ENCODE results near the gene PLD6.
A peak's percentile ranks its signal among the peaks of the same experiment; 100 is the strongest.
"Not testable (repeated sequence)": the region's sequence is repeated elsewhere in the genome, so short reads cannot be mapped to it uniquely, and the experiment has no call there.

The PLD6 gene, protein sequence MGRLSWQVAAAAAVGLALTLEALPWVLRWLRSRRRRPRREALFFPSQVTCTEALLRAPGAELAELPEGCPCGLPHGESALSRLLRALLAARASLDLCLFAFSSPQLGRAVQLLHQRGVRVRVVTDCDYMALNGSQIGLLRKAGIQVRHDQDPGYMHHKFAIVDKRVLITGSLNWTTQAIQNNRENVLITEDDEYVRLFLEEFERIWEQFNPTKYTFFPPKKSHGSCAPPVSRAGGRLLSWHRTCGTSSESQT

DNA sequence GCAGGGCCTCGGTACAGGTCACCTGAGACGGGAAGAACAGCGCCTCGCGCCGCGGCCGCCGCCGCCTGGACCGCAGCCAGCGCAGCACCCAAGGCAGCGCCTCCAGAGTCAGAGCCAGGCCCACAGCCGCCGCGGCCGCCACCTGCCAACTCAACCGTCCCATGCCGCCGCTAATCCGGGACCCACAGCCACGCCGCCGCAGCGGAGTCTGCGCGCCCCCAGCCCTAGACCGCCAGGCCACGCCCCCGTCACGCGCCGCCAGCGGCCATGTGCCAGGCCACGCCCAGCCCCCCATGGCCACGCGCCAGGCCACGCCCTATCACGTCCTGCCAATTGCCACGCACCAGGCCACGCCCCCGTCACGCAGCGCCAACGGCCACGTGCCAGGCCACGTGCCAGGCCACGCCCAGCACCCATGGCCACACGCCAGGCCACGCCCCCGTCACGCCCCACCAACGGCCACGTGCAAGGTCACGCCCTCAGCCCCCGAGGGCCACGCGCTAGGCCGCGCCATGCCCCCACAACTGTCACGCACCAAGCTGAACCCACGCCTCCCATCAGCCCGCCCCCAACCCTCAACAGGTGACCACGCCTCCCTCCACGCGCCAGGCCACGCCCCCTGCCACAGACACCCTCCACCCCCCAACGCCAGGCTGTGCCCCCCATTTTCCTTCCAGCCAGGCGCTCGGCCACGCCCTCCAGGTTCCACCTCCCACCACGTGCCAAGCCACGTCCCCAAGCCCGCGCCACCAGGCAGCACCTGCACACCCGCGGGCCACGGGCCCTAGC lies at the start of gene PLD6:
Gene PLD6 (minus strand): TSS at position 210 of the 789 bp plus-strand sequence. CDS start 47 bp downstream, at position 163.
- peak; percentile 36 for DNase-seq

DNA sequence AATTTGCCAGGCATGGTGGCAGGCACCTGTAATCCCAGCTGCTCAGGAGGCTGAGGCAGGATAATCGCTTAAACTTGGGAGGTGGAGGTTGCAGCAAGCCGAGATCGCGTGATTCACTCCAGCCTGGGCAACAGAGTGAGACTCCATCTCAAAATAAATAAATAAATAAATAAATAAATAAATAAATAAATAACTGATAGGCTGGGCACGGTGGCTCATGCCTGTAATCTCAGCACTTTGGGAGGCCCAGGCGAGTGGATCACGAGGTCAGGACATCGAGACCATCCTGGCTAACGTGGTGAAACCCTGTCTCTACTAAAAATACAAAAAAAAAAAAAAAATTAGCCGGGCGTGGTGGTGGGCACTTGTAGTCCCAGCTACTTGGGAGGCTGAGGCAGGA lies 49.6 kb upstream of the PLD6 start:
- DNase-seq, result not testable (repeated sequence)

DNA sequence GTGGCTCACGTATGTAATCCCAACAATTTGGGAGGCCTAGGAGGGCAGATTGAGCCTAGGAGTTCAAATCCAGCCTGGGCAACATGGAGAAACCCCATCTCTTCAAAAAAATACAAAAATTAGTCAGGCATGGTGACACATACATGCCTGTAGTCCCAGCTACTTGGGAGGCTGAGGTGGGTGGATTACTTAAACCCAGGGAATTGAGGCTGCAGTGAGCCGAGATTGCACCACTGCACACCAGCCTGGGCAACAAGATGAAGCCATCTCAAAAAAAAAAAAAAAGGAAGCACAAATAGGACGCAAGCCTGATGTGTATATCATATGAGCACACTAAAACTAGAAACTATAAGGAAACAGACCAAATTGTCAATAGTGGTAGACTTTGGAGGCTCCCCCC lies 47.9 kb upstream of the PLD6 start:
- DNase-seq, result no peak

DNA sequence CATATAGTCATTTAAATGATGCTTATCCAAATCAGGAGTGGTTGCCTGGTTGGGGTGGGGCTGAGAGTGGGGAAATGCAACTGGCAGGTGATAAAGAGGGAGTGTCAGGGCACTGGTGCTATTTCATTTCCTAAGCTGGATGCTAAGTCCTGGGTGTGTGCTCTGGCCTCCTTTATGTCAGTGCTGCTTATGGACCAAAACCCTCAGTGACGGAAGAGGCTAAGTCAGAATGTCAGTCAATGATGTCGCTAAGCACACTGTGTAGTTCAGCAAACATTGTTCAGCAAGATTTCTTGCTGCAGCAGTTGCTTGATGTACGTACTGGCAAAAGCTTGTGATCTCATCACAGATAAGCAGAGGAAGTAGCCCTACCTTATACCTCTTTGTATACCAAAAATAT lies 47.3 kb upstream of the PLD6 start:
- DNase-seq, result no peak

DNA sequence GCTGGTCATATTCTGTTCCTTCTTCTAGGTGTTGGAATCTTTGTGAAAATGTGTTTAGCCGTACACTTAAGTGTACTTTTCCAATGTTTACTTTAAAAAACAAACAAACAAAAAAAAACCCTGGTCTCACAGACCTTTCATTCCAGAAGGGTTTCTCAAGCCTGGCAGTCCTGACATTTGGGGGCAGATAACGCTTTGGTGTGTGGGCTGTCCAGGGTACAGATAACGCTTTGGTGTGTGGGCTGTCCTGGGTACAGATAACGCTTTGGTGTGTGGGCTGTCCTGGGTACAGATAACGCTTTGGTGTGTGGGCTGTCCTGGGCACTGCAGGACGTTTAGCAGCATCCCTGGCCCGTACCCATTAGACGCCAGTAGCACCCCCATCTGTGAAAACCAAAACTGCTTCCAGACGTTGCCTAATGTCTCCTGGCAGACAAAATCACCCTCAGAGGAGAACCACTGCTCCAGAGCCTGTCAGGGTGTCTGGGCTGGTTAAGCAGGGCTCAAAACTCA lies 46.1 kb upstream of the PLD6 start:
- DNase-seq, result no peak

DNA sequence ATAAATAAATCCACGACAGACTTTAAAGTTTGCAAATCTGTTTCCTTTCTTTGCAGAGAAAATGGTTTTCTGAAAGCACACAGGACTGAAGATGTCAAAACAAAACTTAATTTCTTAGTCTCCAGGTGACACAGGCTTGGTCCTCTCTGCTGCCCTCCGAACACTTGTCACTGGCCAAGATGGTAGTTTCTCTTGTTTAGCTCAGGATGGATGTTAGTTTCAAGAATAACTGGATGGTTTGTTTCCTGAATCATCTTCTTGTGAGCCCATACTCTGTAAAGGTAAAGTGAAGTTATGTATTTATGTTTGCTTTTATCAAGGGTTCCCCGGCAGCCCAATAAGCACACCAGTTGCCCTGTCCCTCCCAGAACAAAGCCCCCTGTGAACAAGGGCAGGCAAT lies 40.7 kb upstream of the PLD6 start:
- DNase-seq, result no peak

DNA sequence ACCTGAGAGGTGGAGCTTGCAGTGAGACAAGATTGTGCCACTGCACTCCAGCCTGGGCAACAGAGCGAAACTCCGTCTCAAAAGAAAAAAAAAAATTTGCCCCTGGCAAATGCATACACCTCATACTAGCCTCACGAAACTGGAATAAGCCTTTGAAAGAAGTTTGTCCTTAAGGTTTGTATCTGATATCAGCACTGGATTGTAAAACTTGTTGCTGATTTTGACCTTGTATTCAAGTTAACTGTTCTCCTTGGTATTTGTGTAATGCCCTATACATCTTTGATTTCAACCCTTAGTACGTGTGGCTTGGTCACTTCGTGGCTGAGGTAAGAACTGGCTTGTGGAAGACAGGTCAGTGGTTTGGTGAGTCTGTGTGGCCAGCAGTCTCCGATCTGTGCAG lies 37.0 kb upstream of the PLD6 start:
- no peak for DNase-seq

DNA sequence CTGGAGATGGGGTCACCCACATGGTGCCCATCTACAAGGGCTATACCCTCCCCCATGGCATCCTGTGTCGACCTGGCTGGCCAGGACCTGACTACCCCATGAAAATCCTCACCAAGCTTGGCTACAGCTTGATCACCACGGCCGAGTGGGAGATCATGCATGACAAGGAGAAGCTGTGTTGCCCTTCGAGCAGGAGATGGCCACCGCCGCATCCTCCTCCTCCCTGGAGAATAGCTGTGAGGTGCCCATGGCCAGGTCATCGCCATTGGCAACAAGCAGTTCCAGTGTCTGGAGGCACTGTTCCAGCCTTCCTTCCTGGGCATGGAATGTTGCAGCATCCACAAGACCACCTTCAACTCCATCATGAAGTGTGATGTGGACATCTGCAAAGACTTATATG lies 36.1 kb upstream of the PLD6 start:
- DNase-seq, result no peak

DNA sequence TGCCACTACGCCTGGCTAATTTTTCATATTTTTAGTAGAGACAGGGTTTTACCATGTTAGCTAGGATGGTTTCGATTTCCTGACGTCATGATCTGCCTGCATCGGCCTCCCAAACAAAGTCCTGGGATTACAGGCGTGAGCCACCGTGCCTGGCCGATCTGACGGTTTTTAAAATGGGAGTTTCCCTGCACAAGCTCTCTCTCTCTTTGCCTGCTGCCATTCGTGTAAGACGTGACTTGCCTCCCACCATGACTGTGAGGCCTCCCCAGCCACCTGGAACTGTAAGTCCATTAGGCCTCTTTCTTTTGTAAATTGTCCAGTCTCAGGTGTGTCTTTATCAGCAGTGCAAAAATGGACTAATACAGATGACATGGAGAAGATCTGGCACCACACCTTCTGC lies 35.5 kb upstream of the PLD6 start:
- no peak for DNase-seq

DNA sequence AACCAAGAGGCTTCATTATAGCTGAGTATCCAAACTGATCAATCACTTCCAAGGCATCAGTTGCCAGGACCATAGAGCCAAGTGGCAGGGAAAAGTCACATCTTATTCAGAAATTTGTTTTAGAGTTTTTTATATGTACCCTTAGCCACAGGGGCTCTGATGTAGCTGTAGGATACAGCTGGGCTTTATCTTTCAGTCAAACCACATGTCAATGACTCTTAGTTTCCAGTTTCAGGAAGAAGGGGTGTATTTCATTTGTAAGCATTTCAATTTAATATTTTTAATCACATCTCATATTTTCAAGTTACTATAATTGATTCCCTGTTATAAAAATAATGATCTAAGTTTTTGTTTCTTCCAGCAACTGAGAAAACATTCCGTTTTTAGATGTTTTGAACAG lies 33.7 kb upstream of the PLD6 start:
- no peak for DNase-seq

DNA sequence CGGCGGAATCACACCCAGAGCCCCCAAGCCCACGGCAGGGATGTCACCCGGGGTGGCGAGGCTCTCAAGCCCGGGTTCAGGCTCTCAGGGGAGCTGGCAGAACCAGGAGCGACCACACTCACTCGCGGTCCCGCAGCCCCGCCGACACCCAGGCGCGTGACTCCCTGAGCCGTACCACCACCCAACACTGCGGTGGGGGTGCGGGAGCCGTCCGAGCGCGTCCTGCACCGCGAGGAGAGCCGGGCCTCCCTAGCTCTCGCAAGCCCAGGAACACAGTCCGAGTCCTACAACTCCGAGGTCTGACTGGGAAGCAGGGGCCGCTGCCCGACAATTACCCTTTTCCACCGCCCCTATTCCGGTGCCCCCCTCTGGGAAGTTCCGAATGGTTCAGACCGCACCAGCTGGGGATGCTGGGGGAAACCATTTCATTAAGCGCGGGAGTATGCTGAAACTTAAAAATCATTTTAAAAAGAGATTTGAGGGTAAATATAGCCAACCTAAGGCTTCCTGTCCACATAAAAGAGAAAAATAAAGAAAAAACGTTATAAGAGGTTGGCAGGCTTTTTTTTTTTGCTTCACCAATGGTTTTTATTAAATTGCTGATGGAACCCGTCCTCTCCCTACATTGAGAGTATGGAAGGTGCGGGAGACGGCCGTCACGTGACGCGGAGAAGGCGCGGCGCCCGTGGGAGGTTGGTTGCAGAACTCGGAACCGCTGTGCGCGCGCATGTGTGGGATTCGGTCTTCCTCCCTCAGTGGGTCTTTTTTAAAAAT lies 31.1 kb upstream of the PLD6 start, which contains the start of gene FLCN:
Gene FLCN (minus strand): TSS at position 143 of the 774 bp plus-strand sequence. CDS start 9,031 bp downstream, outside the sequence.
- peak; percentile 78 for DNase-seq

DNA sequence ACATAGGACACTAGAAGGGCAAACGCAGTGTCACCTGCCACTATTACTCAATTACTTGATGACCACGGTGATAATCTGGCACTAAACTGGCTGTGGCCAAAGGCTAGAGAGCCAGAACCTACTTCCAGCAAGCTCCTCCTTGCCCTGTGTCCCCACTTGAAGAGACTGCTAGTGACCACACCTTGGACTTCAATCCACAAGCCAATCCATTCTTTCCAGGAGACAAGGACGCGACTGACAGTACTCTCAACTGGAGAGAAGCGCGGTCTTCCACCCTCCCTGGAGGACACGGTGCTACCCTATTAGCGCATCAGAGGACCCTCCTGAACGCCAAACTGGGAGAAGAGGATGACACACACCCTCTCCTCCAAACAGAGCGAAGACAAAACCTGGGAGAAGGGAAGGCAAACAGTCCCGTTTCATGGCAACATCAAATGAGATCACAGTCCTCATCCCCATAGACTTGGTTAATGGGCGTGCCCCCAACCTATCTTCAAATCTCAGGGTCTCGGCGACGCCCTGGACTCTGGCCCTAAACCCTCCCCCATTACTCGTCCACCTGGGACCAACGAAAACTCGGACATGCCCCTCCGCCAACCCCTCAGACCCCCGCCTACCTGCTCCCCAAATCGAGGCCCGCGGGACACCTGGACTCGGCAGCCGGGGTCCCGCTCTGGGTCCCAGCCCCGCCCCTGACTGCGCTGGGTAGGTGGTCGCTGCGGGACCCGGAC lies 30.3 kb upstream of the PLD6 start:
- DNase-seq, result no peak

DNA sequence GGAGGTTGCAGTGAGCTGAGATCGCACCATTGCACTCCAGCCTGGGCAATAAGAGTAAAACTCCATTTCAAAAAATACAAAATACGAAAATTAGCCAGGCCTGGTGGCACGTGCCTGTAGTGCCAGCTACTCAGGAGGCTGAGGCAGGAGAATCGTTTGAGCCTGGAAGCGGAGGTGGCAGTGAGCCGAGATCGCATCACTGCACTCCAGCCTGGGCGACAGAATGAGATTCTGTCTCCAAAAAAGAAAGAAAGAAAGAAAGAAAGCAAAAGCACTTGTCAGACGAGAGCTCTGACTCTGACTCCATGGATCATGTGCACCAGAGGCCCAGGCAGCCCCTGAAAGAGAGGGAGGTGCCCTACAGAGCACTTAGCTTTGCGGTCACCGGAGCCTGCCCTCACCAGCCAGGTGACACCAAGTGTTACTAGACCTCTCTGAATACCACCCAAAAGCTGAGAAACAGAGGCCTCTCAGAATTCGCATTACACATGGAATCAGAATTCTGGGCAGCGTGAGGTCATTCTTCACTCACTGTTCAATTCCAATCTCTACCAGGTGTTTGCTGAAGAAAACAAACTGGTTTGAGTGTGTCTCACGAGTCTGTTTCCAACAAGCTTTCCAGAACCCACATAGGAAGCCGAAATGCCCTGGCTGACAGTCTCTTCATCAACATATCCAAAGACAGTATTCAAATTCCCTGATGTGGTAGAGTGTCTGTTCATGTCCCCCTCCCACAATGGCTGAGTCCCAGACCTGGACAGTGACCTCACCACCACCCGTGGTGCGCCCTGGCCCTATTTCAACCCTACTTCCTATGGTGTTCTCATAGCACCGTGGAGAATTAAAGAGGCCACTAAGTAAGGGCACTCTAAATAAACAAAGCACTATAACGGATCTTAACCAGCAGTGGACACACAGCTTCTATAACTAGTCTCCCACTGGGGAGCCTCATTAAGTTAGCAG lies 29.4 kb upstream of the PLD6 start:
- DNase-seq, result no peak

DNA sequence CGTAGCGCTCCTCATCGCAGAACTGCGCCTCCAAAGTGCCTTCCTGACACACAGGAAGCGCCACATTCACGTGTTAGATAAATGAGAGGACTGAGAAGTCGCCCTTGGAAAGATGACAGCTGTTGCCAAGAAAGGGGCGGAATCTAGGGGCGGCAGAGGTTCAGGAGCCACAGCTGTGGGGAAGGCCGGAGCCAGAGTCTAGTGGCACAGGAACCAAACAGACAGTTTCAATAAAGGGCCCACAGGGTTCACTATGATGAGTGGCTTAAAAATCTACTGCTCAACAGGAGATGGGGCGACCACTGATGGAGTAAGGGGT lies 26.1 kb upstream of the PLD6 start:
- DNase-seq, result no peak

DNA sequence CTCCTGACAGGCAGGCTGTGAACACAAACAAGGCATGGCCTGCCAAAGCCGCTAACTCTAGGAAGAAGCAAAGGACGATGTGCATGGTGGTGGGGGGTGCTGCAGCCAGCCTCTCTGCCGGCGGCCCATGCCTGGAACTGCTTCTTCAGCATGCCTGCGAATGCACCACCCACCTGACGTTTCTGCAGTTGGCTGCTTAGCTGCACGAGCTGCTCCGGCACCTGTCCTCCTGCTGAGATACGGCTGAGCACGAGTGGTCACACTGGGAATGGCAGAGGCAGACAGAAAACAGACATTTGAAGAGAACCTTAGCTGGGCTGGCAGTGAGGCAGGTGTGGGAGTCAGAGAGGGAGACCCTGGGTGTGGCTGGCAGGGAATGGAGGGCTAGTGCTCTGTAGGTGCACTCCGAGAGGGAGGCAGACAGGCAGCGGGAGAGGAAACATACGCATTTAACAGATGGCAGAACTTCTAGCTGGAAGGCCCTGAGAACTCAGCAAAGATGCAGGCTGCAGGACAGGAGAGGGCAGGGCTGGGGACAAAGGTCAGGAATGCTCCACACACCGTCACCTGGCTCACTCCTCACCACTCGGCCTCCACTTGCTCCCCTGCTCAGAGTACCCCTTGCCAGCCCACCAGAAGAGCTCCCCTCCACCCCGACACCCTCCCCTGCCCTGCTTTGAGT lies 25.6 kb upstream of the PLD6 start:
- DNase-seq, result no peak

DNA sequence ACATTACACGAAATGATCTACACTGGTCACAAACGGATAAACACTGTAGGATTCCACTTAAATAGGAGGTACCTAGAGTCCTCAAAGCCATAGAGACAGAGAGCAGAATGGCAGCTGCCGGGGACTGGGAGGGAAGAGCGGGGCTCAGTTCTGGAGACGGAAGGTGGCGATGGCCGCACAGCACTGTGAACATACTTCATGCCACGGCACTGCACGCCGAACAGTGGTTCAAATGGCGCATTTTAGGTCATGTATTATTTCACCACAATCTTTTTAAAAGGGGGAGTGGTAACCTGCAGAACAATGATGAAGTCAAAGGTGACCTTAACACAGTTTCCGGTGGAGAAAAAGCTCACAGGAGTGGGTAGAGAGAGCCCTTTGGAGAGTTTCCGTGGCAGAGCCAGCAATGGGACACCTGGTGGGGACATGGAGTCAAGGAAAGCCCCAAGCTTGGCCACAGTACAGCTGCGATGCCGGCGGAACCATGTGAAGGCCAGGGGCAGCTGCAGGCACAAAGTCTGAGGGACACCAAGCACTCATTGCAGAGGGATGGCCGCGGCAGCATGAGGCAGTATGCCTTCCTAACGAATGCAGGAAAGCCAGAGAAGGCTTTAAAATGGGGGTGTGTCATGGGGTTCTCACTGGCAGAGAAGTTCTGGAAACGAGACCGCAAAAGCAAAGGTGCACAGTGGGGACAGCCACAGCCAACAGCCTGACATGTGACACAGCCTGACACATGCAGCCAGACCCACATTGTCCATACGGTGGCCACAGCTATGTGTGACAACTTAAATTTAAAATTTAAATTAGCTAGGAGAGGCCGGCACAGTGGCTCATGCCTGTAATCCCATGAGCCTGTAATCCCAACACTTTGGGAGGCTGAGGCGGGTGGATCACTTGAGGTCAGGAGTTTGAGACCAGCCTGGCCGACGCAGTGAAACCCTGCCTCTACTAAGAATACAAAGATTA lies 23.6 kb upstream of the PLD6 start:
- no peak for DNase-seq

DNA sequence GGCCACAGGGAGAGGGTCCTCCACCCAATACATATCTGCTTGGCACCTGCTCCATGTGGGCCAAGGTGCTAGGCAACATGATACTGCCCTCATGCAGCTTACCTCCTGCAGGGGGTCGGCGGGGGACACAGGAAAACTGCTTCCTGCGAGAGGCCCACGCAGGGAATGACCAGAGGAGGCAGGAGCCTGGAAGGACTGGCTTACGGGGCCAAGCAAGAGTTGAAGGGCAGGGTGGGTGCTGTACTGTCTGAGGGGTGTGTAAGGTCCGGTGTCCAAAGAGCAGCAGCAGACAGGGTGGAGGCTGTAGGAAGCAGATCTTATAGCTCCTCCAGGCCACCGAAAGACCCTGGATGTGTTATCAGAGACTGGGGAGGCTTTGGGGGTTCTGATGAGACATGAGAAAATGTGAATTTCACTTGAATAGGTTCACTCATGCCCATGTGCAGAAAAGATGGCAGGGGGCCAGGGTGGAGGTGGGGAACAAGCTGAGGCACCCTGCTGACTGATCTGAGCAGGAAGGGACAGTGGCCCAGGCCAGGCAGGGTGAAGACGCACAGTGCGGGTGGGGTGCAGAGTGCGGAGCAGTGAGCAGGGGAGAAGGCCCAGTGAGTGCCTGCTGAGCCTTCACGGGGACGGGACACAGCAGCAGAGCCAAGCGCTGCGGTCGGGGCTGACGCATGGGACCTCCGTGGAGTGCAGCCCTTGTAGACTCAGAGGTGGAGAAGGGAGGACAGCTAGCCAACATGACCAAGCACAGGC lies 22.6 kb upstream of the PLD6 start:
- no peak for DNase-seq

DNA sequence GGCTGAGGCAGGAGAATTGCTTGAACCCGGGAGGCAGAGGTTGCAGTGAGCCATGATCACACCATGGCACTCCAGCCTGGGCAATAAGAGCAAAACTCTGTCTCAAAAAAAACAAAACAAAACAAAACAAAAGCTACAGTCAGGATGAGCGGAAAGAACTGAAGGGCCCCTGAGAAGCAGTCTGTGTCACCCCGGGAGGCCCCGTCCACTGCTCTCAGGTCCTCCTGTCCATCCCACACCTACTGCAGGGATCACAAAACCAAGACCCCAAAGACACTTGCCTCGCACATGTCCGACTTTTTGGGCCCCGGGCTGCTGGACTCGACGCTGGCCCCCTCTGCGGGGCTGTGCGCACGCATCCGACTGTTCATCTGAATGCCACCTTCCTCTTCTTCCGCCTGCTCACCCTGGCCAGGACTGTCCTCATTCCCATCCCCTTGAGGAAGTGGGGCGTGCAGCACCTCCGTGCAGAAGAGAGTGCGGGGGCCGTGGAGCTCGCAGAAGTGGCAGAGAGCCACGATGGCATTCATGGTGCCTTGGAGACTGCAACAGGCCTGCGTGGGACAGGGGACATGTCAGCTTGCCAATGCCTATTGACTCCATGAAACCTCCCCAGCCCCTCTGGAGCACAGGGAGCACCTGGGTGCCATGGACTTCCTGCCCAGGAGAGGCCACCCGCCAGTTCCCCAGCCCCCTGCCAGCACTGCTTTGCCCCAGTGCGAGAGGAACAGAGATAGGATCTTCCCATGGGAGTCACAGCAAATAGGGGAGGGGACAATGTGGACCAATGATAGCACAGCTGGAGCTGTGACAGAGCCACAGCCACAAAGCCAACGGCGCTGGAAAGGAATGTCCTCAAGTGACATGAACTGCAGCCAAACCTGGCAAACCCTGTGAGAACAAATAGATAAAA lies 21.7 kb upstream of the PLD6 start:
- no peak for DNase-seq
